NCI-H2081 treated with DMSO at 0.1 percent for 48 hours (cell line): Measurements from ENCODE around the gene NOLC1.
"Not testable (repeated sequence)": the region's sequence is repeated elsewhere in the genome, so short reads cannot be mapped to it uniquely, and the experiment has no call there.

Source experiments
- DNase-seq: peaks from one replicate; lab custom pipeline; 2025; lab: John Stamatoyannopoulos, UW

The NOLC1 gene

GRCh38 chr10:102153093-102153620 lies 968 bp downstream of the NOLC1 start:
- DNase-seq: no peak

DNA sequence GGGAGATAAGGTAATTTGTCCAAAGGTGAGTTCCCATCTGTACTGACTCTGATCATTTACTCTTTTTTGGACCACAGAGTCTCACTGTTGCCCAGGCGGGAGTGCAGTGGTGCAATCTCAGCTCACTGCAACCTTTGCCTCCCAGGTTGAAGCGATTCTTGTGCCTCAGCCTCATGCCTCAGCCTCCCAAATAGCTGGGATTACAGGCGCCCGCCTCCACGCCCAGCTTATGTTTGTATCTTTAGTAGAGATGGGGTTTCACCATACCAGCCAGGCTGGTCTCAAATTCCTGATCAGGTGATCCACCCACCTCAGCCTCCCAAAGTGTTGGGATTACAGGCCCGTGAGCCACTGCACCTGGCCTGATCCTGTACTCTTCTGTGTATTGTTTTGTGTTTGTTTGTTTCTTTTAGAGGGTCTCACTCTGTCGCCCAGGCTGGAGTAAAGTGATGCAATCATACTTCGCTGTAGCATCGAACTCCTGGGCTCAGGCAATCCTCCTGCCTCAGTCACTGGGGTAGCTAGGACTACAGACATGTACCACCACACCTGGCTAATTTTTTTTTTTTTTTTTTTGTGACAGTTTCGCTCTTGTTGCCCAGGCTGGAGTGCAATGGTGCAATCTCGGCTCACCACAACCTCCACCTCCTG lies 2.4 kb downstream of the NOLC1 start:
- no peak for DNase-seq

- DNase-seq: no peak
These were observed 5.0 kb downstream of the NOLC1 start for GRCh38 chr10:102157224-102157623.

DNA sequence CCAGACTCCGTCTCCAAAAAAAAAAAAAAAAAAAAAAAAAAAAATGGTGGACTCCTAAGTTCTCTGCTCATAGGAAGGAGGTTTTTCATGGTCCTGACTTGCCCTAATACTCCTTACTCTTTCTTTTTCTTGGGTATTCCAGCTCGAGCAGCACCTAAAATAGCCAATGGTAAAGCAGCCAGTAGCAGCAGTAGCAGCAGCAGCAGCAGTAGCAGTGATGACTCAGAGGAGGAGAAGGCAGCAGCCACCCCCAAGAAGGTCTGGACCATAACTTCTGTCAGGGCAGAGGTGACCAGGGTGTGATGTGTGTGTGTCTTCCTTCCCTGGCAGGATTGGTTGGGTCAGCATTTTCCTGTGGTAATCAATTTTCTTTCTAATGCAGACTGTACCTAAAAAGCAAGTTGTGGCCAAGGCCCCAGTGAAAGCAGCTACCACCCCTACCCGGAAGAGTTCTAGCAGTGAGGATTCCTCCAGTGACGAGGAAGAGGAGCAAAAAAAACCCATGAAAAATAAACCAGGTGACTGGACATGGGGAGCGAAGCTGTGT lies 6.9 kb downstream of the NOLC1 start:
- no peak for DNase-seq

- no peak for DNase-seq
These were observed 7.6 kb downstream of the NOLC1 start for GRCh38 chr10:102159831-102160230.

GRCh38 chr10:102163342-102163989 lies 11.3 kb downstream of the NOLC1 start:
- DNase-seq: no peak

DNA sequence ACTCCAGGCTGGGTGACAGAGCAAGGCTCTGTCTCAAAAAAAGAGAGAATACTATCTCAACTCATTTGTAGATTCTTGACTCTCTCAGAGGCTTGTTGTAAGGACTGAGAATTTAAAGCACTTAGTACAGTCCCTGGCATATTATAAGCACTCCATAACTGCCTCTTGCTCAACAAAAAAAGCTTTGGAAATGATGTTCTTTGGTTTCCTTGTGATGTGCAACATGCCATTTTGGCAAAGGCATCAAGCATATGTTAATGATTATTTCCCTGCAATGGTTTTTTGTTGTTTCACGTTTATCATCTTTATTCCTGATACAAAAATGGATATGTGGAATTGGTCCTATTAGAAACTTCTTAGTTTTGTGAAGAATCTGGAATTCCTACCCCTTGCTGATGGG lies 15.7 kb downstream of the NOLC1 start:
- DNase-seq: no peak

GRCh38 chr10:102170602-102171001 lies 18.4 kb downstream of the NOLC1 start:
- no peak for DNase-seq

- no peak for DNase-seq
These were observed 20.1 kb downstream of the NOLC1 start for GRCh38 chr10:102172288-102172687.

DNA sequence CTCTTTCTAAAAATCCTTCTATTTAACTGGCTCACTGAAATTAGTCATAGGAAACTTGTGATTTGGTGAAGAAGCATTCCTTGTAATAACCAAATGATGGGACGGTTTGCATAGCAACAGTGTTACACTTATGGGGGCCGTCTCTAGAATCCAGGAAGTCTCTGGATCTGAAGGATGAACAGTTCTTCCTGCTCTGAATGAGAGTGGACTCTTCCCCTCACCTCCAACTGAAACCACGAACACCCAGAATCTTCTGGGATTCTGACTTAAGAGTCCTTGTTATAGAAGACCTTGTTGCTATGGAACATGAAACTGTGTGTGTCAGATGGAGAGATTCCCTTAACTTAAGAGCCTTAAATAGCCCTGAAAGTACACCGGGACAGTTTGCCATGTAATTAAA lies 23.2 kb downstream of the NOLC1 start:
- DNase-seq: no peak

GRCh38 chr10:102184606-102185005 lies 32.4 kb downstream of the NOLC1 start:
- DNase-seq: no peak

DNA sequence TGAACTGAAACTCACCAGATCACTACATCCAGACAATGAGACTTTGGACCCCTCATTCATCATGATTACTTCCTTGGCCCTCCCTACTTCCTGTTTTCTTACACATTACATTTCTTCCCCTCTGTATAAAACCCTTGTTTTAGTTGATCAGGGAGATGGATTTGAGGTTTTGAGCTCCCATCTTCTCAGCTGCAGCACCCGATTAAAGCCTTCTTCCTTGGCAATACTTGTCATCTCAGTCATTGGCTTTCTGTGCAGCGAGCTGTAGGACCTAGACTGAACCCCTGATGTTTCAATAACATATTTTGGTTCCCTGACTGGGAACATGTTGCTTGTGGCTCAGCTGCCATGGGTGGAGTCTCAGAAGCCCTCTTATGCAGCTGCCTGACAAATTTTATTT lies 33.1 kb downstream of the NOLC1 start:
- no peak for DNase-seq

GRCh38 chr10:102185811-102186527 lies 33.8 kb downstream of the NOLC1 start:
- no peak for DNase-seq

DNA sequence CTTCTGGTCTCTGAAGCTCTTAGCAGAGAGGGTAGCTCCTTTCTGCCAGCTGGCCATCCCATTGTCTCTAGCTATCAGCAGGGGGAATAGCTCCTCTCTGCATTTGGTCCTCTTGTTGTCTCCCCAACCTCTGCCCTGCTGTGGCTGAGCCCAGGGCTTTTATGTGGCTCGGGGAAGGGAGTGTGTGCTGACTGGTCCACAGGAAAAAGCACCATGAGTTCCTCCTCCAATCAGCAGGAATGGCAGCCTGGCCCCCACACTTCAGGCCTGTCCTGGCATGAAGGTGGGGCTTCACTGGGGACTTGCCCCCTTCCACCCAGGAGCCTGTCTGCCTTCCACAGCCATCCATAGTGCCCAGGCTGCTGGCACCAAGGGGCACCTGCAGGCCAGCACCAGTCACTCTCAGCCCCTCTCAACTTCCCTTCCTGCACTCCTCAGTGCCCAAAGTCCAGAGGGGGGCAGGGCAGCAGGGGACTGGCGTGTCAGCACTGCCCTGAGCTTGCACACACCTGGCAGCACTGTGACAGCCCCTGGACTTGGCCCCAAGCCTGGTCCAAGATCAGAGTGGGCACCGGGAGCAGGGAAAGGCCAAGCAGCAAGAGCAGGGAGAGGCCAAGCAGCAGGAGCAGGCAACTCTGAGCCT lies 36.2 kb downstream of the NOLC1 start:
- no peak for DNase-seq

- DNase-seq: not testable (repeated sequence)
These were observed 37.0 kb downstream of the NOLC1 start for GRCh38 chr10:102188941-102189898.

- no peak for DNase-seq
These were observed 39.8 kb downstream of the NOLC1 start for GRCh38 chr10:102191956-102192355.

DNA sequence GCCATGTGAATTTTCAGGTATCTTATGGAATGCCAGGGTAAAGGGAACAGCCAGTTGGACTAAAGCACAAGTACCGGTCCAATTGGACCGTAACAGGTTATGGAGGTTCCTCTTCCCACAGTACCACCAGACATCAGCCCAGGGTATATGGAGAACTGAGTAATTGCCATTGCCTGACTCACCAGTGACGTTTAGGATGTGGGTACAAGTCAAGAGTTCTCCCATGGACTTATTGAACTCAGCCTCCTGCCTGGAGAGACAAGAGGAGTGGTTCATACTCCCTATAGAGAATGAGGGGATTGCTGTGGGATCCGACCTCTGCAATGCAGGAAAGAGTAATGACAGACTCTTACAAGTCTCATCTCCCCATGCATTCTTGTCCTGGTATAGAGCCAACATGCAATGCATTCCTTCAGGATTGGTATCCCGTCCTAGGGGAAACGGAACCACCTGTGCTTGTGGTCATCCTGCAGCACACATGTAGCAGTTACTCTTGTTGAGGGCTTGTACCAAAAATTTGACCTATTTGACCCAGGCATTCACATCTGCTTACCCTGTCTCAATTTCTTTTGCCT lies 43.2 kb downstream of the NOLC1 start:
- DNase-seq: no peak

GRCh38 chr10:102196893-102197292 lies 44.7 kb downstream of the NOLC1 start:
- DNase-seq: no peak

DNA sequence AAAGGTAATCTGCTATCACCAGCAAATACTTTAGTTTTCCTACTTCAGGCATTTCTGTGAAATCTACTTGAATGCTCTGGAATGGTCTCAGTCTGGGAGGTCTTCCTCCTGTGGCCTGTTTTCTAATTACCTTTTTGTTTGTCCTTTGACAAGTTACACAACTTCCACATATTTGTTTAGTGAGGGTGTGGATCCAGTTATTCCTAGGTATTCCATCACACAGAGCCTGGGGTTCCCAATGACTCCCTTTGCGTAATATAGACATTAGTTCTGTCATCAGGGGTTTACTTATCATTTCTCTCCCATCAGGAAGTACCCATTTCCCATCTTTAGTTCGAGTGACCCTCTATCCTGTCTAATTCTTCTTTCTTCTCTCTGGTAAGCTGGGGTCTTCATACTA lies 45.8 kb downstream of the NOLC1 start:
- no peak for DNase-seq

DNA sequence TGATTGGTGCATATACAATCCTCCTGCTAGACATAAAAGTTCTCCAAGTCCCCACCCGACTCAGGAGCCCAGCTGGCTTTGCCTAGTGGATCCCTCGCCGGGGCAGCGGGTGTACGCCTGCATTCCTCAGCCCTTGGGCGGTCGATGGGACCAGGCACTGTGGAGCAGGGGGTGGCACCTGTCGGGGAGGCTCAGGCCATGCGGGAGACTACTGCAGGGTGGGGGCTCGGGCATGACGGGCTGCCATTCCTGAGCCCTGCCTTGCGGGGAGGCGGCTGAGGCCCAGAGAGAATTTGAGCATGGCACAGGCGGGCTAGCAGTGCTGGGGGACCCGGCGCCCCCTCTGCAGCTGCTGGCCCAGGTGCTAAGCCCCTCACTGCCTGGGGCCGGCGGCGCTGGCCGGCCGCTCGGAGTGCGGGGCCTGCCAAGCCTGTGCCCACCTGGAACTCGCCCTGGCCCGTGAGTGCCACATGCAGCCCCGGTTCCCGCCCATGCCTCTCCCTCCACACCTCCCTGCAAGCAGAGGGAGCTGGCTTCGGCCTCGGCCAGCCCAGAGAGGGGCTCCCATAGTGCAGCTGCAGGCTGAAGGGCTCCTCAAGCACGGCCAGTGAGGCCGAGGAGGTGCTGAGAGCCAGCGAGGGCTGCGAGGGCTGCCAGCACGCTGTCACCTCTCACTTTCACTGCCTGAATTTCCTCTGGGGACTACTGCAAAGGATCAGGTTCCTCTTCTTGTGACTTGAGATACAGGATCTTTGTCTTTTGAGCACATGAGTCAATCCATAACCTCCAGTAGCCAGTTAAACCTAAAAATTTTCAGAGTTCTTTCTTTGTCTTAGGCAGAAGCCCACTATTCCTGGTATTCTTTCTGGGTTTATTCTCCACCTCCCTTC lies 48.8 kb downstream of the NOLC1 start:
- DNase-seq: no peak
